Panc1 (cell line): ENCODE data around the gene MAP3K2. TPM values are rescaled to one million over a fixed set of nuclear protein-coding genes. Genes with fewer than 3 reads are reported as not detected.

ENCODE experiments used
- ATAC-seq: fragments of 200-7000 bp; cut with Tn5 transposase; 2 replicates; pipeline ENCODE4 v1.9.1; 2020; ENCODE audit warnings: mild to moderate bottlenecking, moderate library complexity
- BruUV-seq: library from RNA; stranded (reverse); fragments of 400-500 nt; replicated peaks from 2 replicates; lab custom pipeline; 2021; lab: Mats Ljungman, UMichigan
- CTCF ChIA-PET: fragments of 300-600 bp; sonication (Branson Sonifier 250); formaldehyde crosslinking; loops from one replicate; lab custom pipeline; 2022; ENCODE audit warnings: antibody characterized with exemption; lab: Charles Lee
- POLR2A ChIA-PET: fragments of 300-600 bp; sonication (Branson Sonifier 250); formaldehyde crosslinking; loops from one replicate; lab custom pipeline; 2022; ENCODE audit warnings: antibody characterized with exemption; lab: Charles Lee
- DNase-seq: peaks from one replicate; pipeline ENCODE4 v3.0.0-alpha.2; 2010; ENCODE audit warnings: low read depth, low spot score
- H3K27ac ChIP-seq: 2 replicates; pipeline ENCODE4 v1.5.1; 2011; ENCODE audit warnings: mild to moderate bottlenecking, low read length, inconsistent platforms
- H3K27me3 ChIP-seq: fragments of 200-500 bp; sonication (Bioruptor generic); 2 replicates; pipeline ENCODE4 v1.6.0; 2014; ENCODE audit warnings: low read length, inconsistent platforms; ENCODE audit not compliant: control insufficient read depth, insufficient read depth
- H3K36me3 ChIP-seq: fragments of 200-500 bp; sonication (Bioruptor generic); 2 replicates; pipeline ENCODE4 v1.5.1; 2014; ENCODE audit warnings: inconsistent platforms, mild to moderate bottlenecking, low read length, moderate library complexity; ENCODE audit not compliant: control insufficient read depth, insufficient read depth
- H3K4me1 ChIP-seq: 2 replicates; pipeline ENCODE4 v1.5.1; 2011; ENCODE audit warnings: inconsistent platforms, mild to moderate bottlenecking, low read length, moderate library complexity; ENCODE audit not compliant: control insufficient read depth, insufficient read depth
- H3K4me3 ChIP-seq, 2 experiments: 2 replicates each; pipeline ENCODE4 v1.5.1; 2011 to 2012; ENCODE audit warnings: low read depth in 2 of 2, low read length in 2 of 2, mild to moderate bottlenecking in 2 of 2, inconsistent platforms in 1 of 2, moderate library complexity in 1 of 2
- H3K9me3 ChIP-seq: fragments of 200-500 bp; sonication (Bioruptor generic); 2 replicates; pipeline ENCODE4 v1.5.1; 2014; ENCODE audit warnings: low read depth, mild to moderate bottlenecking, inconsistent platforms, low read length, moderate library complexity; ENCODE audit not compliant: control insufficient read depth, insufficient read depth
- POLR2AphosphoS5 ChIP-seq: IDR thresholded peaks from 2 replicates; pipeline ENCODE4 v1.6.1; 2012; ENCODE audit warnings: mild to moderate bottlenecking, low read depth, low read length, moderate library complexity
- SIN3A ChIP-seq: IDR thresholded peaks from 2 replicates; pipeline ENCODE4 v1.6.1; 2012; ENCODE audit warnings: low read depth, mild to moderate bottlenecking, low read length, moderate library complexity, borderline replicate concordance; ENCODE audit not compliant: insufficient read depth
- TCF7L2 ChIP-seq: IDR thresholded peaks from 2 replicates; pipeline ENCODE4 v1.6.1; 2011; ENCODE audit warnings: mild to moderate bottlenecking, low read depth, low read length, inconsistent platforms
- in situ Hi-C: cut with HindIII; loops from 2 replicates; pipeline ENCODE4 v1.10.0; 2016; ENCODE audit warnings: low sequenced_read_pairs, low pct_unique_long_range_greater_than_20kb
- intact Hi-C: fragments of 100-400 bp; cut with micrococcal nuclease; formaldehyde crosslinking; loops from one replicate; pipeline ENCODE4 v1.10.0; 2022; ENCODE audit not compliant: unreplicated experiment
- total RNA-seq: library from RNA; stranded (reverse); gene quantifications from one replicate; pipeline ENCODE4 v1.2.1, GENCODE V29; 2021; ENCODE audit not compliant: unreplicated experiment
- TF ChIP-seq, protein P1 (sequence below): fragments of 450-650 bp; IDR thresholded peaks from 2 replicates; pipeline ENCODE4 v1.5.1; 2017; ENCODE audit warnings: mild to moderate bottlenecking
- TF ChIP-seq, protein P2 (sequence below), 2 experiments: IDR thresholded peaks; 2 replicates each; pipeline ENCODE4 v1.6.1; 2011 to 2012; ENCODE audit warnings: low read depth in 2 of 2, control low read depth in 1 of 2, low read length in 1 of 2, mild to moderate bottlenecking in 1 of 2, moderate library complexity in 1 of 2; ENCODE audit not compliant: insufficient read depth in 1 of 2

The MAP3K2 gene
- total RNA-seq, 1 experiment from 2014 or later: 70.6 TPM

DNA sequence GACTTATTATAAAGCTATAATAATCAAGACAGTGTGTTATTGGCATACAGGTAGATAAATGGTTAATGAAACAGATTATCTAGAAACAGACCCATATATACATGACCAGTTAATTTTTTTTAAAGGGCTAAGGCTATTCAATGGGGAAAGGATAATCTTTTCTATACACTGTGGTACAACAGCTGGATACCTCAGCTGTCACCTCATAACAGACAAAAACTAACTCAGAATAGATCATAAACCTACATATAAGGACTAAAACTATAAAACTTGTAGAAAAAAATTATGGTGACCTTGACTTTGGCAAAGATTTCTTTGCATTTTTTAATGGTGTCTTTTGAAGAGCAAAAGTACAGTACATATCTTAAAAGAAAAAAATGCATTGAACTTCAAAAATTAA lies 30.2 kb downstream of the MAP3K2 start:
- no peaks in the 10 kb centered on the region for H3K27me3 ChIP-seq
- in situ Hi-C loops (no loop called here), intact Hi-C loops (no loop called here)
- peaks cover 18% of the 10 kb centered on the region; the same call in 1 of the 2 replicates for H3K4me1 ChIP-seq
- no TSS peak for BruUV-seq
- no peak for DNase-seq
- no peak overlapping the region for H3K4me3 ChIP-seq
- ChIA-PET CTCF (no interaction called here), POLR2A (no interaction called here)
- H3K27ac ChIP-seq: no peak overlapping the region
- TF ChIP-seq POLR2AphosphoS5: no peak
- TF ChIP-seq TCF7L2: no peak
- TF ChIP-seq, protein P1, sequence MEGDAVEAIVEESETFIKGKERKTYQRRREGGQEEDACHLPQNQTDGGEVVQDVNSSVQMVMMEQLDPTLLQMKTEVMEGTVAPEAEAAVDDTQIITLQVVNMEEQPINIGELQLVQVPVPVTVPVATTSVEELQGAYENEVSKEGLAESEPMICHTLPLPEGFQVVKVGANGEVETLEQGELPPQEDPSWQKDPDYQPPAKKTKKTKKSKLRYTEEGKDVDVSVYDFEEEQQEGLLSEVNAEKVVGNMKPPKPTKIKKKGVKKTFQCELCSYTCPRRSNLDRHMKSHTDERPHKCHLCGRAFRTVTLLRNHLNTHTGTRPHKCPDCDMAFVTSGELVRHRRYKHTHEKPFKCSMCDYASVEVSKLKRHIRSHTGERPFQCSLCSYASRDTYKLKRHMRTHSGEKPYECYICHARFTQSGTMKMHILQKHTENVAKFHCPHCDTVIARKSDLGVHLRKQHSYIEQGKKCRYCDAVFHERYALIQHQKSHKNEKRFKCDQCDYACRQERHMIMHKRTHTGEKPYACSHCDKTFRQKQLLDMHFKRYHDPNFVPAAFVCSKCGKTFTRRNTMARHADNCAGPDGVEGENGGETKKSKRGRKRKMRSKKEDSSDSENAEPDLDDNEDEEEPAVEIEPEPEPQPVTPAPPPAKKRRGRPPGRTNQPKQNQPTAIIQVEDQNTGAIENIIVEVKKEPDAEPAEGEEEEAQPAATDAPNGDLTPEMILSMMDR: no peak
- no peaks in the 10 kb centered on the region for H3K9me3 ChIP-seq
- H3K36me3 ChIP-seq: no peaks in the 10 kb centered on the region
- ATAC-seq: no peak

DNA sequence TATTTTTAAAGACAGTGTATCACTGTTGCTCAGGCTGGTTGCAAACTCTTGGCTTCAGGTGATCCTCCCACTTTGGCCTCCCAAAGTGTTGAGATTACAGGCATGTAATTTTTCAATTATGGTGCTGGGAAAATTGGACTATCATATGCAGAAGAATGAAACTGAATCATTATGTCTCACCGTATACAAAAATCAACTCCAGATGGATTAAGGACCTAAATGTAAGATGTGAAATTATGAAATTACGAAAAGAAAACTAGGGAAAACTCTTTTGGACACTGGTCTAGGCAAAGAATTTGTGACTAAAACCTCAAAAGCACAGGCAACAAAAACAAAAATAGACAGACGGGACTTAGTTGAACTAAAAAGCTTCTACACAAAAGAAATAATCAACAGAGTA lies 31.2 kb downstream of the MAP3K2 start:
- CTCF ChIA-PET: no interaction called here

More for the DNA sequence above, 31.2 kb downstream of the MAP3K2 start:
- no peak for DNase-seq
- ATAC-seq: no peak
- Histone ChIP-seq H3K27me3 (no peaks in the 10 kb centered on the region), H3K9me3 (no peaks in the 10 kb centered on the region), H3K27ac (no peak overlapping the region), H3K36me3 (no peaks in the 10 kb centered on the region), H3K4me1 (peaks cover 10% of the 10 kb centered on the region; the same call in 1 of the 2 replicates), H3K4me3 (no peak overlapping the region)
- TF ChIP-seq POLR2AphosphoS5 (no peak), TCF7L2 (no peak), SIN3A (no peak)
- TF ChIP-seq, protein P1: no peak
- TF ChIP-seq, protein P2, sequence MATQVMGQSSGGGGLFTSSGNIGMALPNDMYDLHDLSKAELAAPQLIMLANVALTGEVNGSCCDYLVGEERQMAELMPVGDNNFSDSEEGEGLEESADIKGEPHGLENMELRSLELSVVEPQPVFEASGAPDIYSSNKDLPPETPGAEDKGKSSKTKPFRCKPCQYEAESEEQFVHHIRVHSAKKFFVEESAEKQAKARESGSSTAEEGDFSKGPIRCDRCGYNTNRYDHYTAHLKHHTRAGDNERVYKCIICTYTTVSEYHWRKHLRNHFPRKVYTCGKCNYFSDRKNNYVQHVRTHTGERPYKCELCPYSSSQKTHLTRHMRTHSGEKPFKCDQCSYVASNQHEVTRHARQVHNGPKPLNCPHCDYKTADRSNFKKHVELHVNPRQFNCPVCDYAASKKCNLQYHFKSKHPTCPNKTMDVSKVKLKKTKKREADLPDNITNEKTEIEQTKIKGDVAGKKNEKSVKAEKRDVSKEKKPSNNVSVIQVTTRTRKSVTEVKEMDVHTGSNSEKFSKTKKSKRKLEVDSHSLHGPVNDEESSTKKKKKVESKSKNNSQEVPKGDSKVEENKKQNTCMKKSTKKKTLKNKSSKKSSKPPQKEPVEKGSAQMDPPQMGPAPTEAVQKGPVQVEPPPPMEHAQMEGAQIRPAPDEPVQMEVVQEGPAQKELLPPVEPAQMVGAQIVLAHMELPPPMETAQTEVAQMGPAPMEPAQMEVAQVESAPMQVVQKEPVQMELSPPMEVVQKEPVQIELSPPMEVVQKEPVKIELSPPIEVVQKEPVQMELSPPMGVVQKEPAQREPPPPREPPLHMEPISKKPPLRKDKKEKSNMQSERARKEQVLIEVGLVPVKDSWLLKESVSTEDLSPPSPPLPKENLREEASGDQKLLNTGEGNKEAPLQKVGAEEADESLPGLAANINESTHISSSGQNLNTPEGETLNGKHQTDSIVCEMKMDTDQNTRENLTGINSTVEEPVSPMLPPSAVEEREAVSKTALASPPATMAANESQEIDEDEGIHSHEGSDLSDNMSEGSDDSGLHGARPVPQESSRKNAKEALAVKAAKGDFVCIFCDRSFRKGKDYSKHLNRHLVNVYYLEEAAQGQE (IDR thresholded peaks at IDR 0.05; ENCODE audit: insufficient read depth in 1 of 2, low read depth in 2 of 2, low read length in 1 of 2): no peak
- BruUV-seq: no TSS peak
- in situ Hi-C loops (no loop called here), intact Hi-C loops (no loop called here)
- POLR2A ChIA-PET: no interaction called here
